WTC11 (cell line): ENCODE results near the gene GCA. TPM values are rescaled to one million over a fixed set of nuclear protein-coding genes. Genes with fewer than 3 reads are reported as not detected.

Source experiments
- ATAC-seq: fragments of 200-7000 bp; cut with Tn5 transposase; 2 replicates; pipeline ENCODE4 v1.10.0; 2021; ENCODE audit warnings: mild to moderate bottlenecking, moderate library complexity
- CTCF ChIA-PET: fragments of 300-600 bp; sonication (Branson Sonifier 250); formaldehyde crosslinking; loops from one replicate; lab custom pipeline; 2021; ENCODE audit warnings: antibody characterized with exemption; lab: Charles Lee
- POLR2A ChIA-PET: fragments of 350-600 bp; sonication (Branson Sonifier 250); formaldehyde crosslinking; loops from one replicate; lab custom pipeline; 2021; ENCODE audit warnings: antibody characterized with exemption; lab: Charles Lee
- DNase-seq: peaks from one replicate; pipeline ENCODE4 v3.0.0; 2021; ENCODE audit warnings: low spot score
- H3K27ac Mint-ChIP-seq: 2 replicates; pipeline ENCODE4 v1.8.0; 2021; ENCODE audit warnings: mixed read lengths
- H3K27me3 Mint-ChIP-seq: 2 replicates; pipeline ENCODE4 v1.8.0; 2021; ENCODE audit warnings: low read depth, mild to moderate bottlenecking, moderate library complexity, mixed read lengths
- H3K36me3 Mint-ChIP-seq: 2 replicates; pipeline ENCODE4 v1.8.0; 2021; ENCODE audit warnings: mixed read lengths
- H3K4me1 Mint-ChIP-seq: 2 replicates; pipeline ENCODE4 v1.8.0; 2022; ENCODE audit warnings: mixed read lengths
- H3K4me3 Mint-ChIP-seq: 2 replicates; pipeline ENCODE4 v1.8.0; 2021; ENCODE audit warnings: mild to moderate bottlenecking, moderate library complexity, mixed read lengths
- H3K9me3 Mint-ChIP-seq: 2 replicates; pipeline ENCODE4 v1.8.0; 2021; ENCODE audit warnings: mixed read lengths
- GRHL2 ChIP-seq: fragments of 250-450 bp; sonication (Bioruptor Pico); IDR thresholded peaks from 2 replicates; pipeline ENCODE4 v1.8.0; 2022; ENCODE audit warnings: mild to moderate bottlenecking, moderate library complexity; ENCODE audit not compliant: insufficient replicate concordance, severe bottlenecking
- JUN ChIP-seq: sonication (generic); formaldehyde crosslinking; IDR thresholded peaks from 2 replicates; pipeline ENCODE4 v1.8.0; 2023; ENCODE audit warnings: mild to moderate bottlenecking, missing genetic modification reagents
- PRRX2 ChIP-seq: fragments of 250-450 bp; sonication (Bioruptor Pico); IDR thresholded peaks from 2 replicates; pipeline ENCODE4 v1.8.0; 2021; ENCODE audit warnings: mild to moderate bottlenecking
- SP1 ChIP-seq: sonication (generic); formaldehyde crosslinking; conservative IDR thresholded peaks from 2 replicates; pipeline ENCODE4 v1.8.1; 2022; ENCODE audit warnings: missing genetic modification reagents
- ZNF121 ChIP-seq: sonication (generic); formaldehyde crosslinking; IDR thresholded peaks from 2 replicates; pipeline ENCODE4 v1.8.0; 2023; ENCODE audit warnings: missing genetic modification reagents
- ZNF263 ChIP-seq: sonication (generic); formaldehyde crosslinking; IDR thresholded peaks from 2 replicates; pipeline ENCODE4 v1.8.1; 2022; ENCODE audit warnings: low read depth, mild to moderate bottlenecking, moderate library complexity, missing genetic modification reagents
- ZNF317 ChIP-seq: sonication (generic); formaldehyde crosslinking; IDR thresholded peaks from 2 replicates; pipeline ENCODE4 v1.8.1; 2023; ENCODE audit warnings: low read depth, mild to moderate bottlenecking, moderate library complexity, missing genetic modification reagents, borderline replicate concordance
- ZNF396 ChIP-seq: fragments of 250-450 bp; sonication (Bioruptor Pico); IDR thresholded peaks from 2 replicates; pipeline ENCODE4 v1.8.0; 2021; ENCODE audit warnings: mild to moderate bottlenecking, moderate library complexity, borderline replicate concordance
- ZNF416 ChIP-seq: fragments of 250-450 bp; sonication (Bioruptor Pico); IDR thresholded peaks from 2 replicates; pipeline ENCODE4 v1.9.0; 2021; ENCODE audit warnings: mild to moderate bottlenecking, inconsistent platforms
- total RNA-seq: library from RNA; stranded (reverse); gene quantifications from 3 replicates; pipeline ENCODE4 v1.2.3, GENCODE V29; 2021
- TF ChIP-seq, protein P1 (sequence below): fragments of 250-450 bp; sonication (Bioruptor Pico); IDR thresholded peaks from 2 replicates; pipeline ENCODE4 v1.9.0; 2021; ENCODE audit warnings: mild to moderate bottlenecking
- TF ChIP-seq, protein P2 (sequence below): sonication (generic); formaldehyde crosslinking; IDR thresholded peaks from 2 replicates; pipeline ENCODE4 v1.8.0; 2023; ENCODE audit warnings: mild to moderate bottlenecking, missing genetic modification reagents
- TF ChIP-seq, protein P3 (sequence below): sonication (generic); formaldehyde crosslinking; IDR thresholded peaks from 2 replicates; pipeline ENCODE4 v1.8.1; 2023; ENCODE audit warnings: mild to moderate bottlenecking, moderate library complexity, missing genetic modification reagents
- TF ChIP-seq, protein P4 (sequence below): sonication (generic); formaldehyde crosslinking; IDR thresholded peaks from 2 replicates; pipeline ENCODE4 v1.8.1; 2023; ENCODE audit warnings: mild to moderate bottlenecking, missing genetic modification reagents, moderate library complexity
- TF ChIP-seq, protein P5 (sequence below): sonication (generic); formaldehyde crosslinking; IDR thresholded peaks from 2 replicates; pipeline ENCODE4 v1.8.1; 2022; ENCODE audit warnings: low read depth, mild to moderate bottlenecking, moderate library complexity, missing genetic modification reagents, borderline replicate concordance
- TF ChIP-seq, protein P6 (sequence below): sonication (generic); formaldehyde crosslinking; IDR thresholded peaks from 2 replicates; pipeline ENCODE4 v1.8.1; 2023; ENCODE audit warnings: mild to moderate bottlenecking, missing genetic modification reagents, moderate library complexity
- TF ChIP-seq, protein P7 (sequence below): fragments of 200-600 bp; IDR thresholded peaks from 2 replicates; pipeline ENCODE4 v1.8.0; 2022; ENCODE audit warnings: antibody characterized with exemption

The GCA gene
- total RNA-seq, 1 experiment from 2014 or later: 42.1 TPM

DNA sequence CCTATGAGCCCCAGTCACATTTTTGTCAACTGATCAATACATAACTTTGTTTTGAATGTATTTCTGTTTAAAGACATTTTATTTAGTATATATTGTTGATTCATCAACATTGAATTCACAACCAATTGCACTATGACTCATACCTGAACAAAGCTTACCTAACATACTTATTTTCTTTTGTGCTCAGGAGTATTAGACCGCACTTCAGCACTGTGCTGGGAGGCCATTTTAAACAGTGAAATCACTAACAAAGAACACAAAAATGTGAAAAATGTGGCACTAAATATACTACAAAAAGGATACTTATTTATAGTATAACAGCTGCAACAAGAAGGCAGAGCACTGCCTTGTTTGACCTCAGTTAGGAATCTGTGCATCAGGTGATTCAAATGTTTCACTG is 13.1 kb upstream of the GCA start:
- DNase-seq (no peak), ATAC-seq (no peak)
- H3K9me3 Mint-ChIP-seq: peaks cover 14% of the 10 kb centered on the region
- no peak overlapping the region for H3K27ac Mint-ChIP-seq
- no peak for TF ChIP-seq ZNF121 (CRISPR knock-in tag)
- TF ChIP-seq, protein P1, sequence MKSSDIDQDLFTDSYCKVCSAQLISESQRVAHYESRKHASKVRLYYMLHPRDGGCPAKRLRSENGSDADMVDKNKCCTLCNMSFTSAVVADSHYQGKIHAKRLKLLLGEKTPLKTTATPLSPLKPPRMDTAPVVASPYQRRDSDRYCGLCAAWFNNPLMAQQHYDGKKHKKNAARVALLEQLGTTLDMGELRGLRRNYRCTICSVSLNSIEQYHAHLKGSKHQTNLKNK (CRISPR knock-in tag): no peak
- TF ChIP-seq, protein P2, sequence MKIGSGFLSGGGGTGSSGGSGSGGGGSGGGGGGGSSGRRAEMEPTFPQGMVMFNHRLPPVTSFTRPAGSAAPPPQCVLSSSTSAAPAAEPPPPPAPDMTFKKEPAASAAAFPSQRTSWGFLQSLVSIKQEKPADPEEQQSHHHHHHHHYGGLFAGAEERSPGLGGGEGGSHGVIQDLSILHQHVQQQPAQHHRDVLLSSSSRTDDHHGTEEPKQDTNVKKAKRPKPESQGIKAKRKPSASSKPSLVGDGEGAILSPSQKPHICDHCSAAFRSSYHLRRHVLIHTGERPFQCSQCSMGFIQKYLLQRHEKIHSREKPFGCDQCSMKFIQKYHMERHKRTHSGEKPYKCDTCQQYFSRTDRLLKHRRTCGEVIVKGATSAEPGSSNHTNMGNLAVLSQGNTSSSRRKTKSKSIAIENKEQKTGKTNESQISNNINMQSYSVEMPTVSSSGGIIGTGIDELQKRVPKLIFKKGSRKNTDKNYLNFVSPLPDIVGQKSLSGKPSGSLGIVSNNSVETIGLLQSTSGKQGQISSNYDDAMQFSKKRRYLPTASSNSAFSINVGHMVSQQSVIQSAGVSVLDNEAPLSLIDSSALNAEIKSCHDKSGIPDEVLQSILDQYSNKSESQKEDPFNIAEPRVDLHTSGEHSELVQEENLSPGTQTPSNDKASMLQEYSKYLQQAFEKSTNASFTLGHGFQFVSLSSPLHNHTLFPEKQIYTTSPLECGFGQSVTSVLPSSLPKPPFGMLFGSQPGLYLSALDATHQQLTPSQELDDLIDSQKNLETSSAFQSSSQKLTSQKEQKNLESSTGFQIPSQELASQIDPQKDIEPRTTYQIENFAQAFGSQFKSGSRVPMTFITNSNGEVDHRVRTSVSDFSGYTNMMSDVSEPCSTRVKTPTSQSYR (CRISPR knock-in tag): no peak
- no peak for TF ChIP-seq ZNF317 (CRISPR knock-in tag)
- TF ChIP-seq, protein P3, sequence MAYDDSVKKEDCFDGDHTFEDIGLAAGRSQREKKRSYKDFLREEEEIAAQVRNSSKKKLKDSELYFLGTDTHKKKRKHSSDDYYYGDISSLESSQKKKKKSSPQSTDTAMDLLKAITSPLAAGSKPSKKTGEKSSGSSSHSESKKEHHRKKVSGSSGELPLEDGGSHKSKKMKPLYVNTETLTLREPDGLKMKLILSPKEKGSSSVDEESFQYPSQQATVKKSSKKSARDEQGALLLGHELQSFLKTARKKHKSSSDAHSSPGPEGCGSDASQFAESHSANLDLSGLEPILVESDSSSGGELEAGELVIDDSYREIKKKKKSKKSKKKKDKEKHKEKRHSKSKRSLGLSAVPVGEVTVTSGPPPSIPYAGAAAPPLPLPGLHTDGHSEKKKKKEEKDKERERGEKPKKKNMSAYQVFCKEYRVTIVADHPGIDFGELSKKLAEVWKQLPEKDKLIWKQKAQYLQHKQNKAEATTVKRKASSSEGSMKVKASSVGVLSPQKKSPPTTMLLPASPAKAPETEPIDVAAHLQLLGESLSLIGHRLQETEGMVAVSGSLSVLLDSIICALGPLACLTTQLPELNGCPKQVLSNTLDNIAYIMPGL (CRISPR knock-in tag): no peak
- TF ChIP-seq SP1 (CRISPR knock-in tag): no peak
- TF ChIP-seq, protein P4, sequence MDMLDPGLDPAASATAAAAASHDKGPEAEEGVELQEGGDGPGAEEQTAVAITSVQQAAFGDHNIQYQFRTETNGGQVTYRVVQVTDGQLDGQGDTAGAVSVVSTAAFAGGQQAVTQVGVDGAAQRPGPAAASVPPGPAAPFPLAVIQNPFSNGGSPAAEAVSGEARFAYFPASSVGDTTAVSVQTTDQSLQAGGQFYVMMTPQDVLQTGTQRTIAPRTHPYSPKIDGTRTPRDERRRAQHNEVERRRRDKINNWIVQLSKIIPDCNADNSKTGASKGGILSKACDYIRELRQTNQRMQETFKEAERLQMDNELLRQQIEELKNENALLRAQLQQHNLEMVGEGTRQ (CRISPR knock-in tag): no peak
- no peak for TF ChIP-seq PRRX2 (CRISPR knock-in tag)
- no peak for TF ChIP-seq ZNF416
- TF ChIP-seq, protein P5, sequence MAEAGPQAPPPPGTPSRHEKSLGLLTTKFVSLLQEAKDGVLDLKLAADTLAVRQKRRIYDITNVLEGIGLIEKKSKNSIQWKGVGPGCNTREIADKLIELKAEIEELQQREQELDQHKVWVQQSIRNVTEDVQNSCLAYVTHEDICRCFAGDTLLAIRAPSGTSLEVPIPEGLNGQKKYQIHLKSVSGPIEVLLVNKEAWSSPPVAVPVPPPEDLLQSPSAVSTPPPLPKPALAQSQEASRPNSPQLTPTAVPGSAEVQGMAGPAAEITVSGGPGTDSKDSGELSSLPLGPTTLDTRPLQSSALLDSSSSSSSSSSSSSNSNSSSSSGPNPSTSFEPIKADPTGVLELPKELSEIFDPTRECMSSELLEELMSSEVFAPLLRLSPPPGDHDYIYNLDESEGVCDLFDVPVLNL (CRISPR knock-in tag): no peak
- TF ChIP-seq JUN (CRISPR knock-in tag): no peak
- no peak for TF ChIP-seq GRHL2 (CRISPR knock-in tag)
- TF ChIP-seq, protein P6, sequence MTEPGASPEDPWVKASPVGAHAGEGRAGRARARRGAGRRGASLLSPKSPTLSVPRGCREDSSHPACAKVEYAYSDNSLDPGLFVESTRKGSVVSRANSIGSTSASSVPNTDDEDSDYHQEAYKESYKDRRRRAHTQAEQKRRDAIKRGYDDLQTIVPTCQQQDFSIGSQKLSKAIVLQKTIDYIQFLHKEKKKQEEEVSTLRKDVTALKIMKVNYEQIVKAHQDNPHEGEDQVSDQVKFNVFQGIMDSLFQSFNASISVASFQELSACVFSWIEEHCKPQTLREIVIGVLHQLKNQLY (CRISPR knock-in tag): no peak
- TF ChIP-seq ZNF396 (CRISPR knock-in tag): no peak
- ChIA-PET POLR2A (no interaction called here), CTCF (no interaction called here)
- H3K36me3 Mint-ChIP-seq: peaks cover 10% of the 10 kb centered on the region
- no peaks in the 10 kb centered on the region for H3K27me3 Mint-ChIP-seq
- H3K4me3 Mint-ChIP-seq: no peak overlapping the region
- no peaks in the 10 kb centered on the region for H3K4me1 Mint-ChIP-seq

DNA sequence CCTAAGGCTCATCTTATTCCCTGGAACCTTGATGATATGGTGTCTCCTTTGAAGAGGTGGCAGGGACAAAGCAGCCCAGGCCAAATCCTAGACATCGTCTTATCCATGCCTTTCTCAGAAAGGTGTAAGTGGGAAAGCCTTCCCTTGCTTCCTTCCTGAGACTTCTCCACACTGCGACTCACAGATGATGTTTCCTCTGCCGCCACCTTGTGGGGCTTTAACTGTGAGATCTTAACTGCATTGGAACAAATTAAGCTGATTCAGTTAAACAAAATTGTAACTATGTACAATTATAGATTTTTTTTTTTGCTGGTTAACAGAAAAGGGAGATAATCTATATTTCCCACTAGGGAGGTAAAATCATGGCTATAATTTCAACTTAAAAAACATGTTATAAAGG is 10.0 kb upstream of the GCA start:
- Mint-ChIP-seq H3K27ac (no peak overlapping the region), H3K36me3 (peaks cover 3% of the 10 kb centered on the region; the same call in 1 of the 2 replicates), H3K27me3 (no peaks in the 10 kb centered on the region)
- DNase-seq: peak; percentile 42
- POLR2A ChIA-PET: no interaction called here
- TF ChIP-seq, protein P7, sequence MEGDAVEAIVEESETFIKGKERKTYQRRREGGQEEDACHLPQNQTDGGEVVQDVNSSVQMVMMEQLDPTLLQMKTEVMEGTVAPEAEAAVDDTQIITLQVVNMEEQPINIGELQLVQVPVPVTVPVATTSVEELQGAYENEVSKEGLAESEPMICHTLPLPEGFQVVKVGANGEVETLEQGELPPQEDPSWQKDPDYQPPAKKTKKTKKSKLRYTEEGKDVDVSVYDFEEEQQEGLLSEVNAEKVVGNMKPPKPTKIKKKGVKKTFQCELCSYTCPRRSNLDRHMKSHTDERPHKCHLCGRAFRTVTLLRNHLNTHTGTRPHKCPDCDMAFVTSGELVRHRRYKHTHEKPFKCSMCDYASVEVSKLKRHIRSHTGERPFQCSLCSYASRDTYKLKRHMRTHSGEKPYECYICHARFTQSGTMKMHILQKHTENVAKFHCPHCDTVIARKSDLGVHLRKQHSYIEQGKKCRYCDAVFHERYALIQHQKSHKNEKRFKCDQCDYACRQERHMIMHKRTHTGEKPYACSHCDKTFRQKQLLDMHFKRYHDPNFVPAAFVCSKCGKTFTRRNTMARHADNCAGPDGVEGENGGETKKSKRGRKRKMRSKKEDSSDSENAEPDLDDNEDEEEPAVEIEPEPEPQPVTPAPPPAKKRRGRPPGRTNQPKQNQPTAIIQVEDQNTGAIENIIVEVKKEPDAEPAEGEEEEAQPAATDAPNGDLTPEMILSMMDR: 0 out of 2 replicates have a peak, but pooled peaks have one; percentile 18
- TF ChIP-seq ZNF263 (CRISPR knock-in tag): no peak
- TF ChIP-seq, all 79 proteins: peak for 1
- peak; percentile 90 for ATAC-seq
- Mint-ChIP-seq H3K4me3 (no peak overlapping the region), H3K4me1 (no peaks in the 10 kb centered on the region), H3K9me3 (peaks cover 5% of the 10 kb centered on the region)
- CTCF ChIA-PET: interaction anchor here (0.5 to 2.4 kb wide), 13 partner anchors 9 to 177 kb away, joined by 3 to 20 read pairs (median 3); partner anchors contain the start of genes GCA and IFIH1
